GM23248 (cell line): ENCODE data around the gene OS9. TPM values are rescaled to one million over a fixed set of nuclear protein-coding genes. Genes with fewer than 3 reads are reported as not detected.
"Not testable (repeated sequence)": the region's sequence is repeated elsewhere in the genome, so short reads cannot be mapped to it uniquely, and the experiment has no call there.

Experiments
- DNase-seq: peaks from one replicate; pipeline ENCODE4 v3.0.0-alpha.2; 2015
- H2AFZ ChIP-seq: fragments of 200-600 bp; sonication (generic); 2 replicates; pipeline ENCODE4 v1.6.1; 2016; ENCODE audit warnings: antibody characterized with exemption
- H3F3A ChIP-seq: fragments of 200-600 bp; sonication (generic); 2 replicates; pipeline ENCODE4 v1.6.1; 2016; ENCODE audit warnings: mild to moderate bottlenecking, antibody characterized with exemption, mixed run types; ENCODE audit not compliant: insufficient read depth
- H3K27ac ChIP-seq: fragments of 200-600 bp; sonication (generic); 2 replicates; pipeline ENCODE4 v1.5.1; 2016; ENCODE audit warnings: mild to moderate bottlenecking
- H3K27me3 ChIP-seq: fragments of 200-600 bp; sonication (generic); replicated peaks from 2 replicates; pipeline ENCODE4 v1.6.1; 2016; ENCODE audit warnings: mild to moderate bottlenecking; ENCODE audit not compliant: insufficient read depth
- H3K36me3 ChIP-seq: fragments of 200-600 bp; sonication (generic); 2 replicates; pipeline ENCODE4 v1.6.1; 2016; ENCODE audit warnings: low read depth, mild to moderate bottlenecking
- H3K4me1 ChIP-seq: fragments of 200-600 bp; sonication (generic); 2 replicates; pipeline ENCODE4 v1.6.1; 2016; ENCODE audit warnings: mild to moderate bottlenecking; ENCODE audit not compliant: insufficient read depth
- H3K4me2 ChIP-seq: fragments of 200-600 bp; sonication (generic); one replicate; pipeline ENCODE4 v1.6.1; 2016; ENCODE audit warnings: mild to moderate bottlenecking; ENCODE audit not compliant: unreplicated experiment
- H3K4me3 ChIP-seq: fragments of 200-600 bp; sonication (generic); 2 replicates; pipeline ENCODE4 v1.5.1; 2016; ENCODE audit warnings: mild to moderate bottlenecking
- H3K79me2 ChIP-seq: fragments of 200-600 bp; sonication (generic); 2 replicates; pipeline ENCODE4 v1.6.1; 2016; ENCODE audit warnings: mild to moderate bottlenecking; ENCODE audit not compliant: insufficient read depth
- H3K9ac ChIP-seq: fragments of 200-600 bp; sonication (generic); 2 replicates; pipeline ENCODE4 v1.6.1; 2016; ENCODE audit warnings: mild to moderate bottlenecking
- H3K9me2 ChIP-seq: fragments of 200-600 bp; sonication (generic); 2 replicates; pipeline ENCODE4 v1.6.1; 2016; ENCODE audit warnings: mixed run types, mild to moderate bottlenecking, moderate library complexity; ENCODE audit not compliant: insufficient read depth
- H3K9me3 ChIP-seq: fragments of 200-600 bp; sonication (generic); one replicate; pipeline ENCODE4 v1.6.1; 2017; ENCODE audit warnings: low read depth
- H4K20me1 ChIP-seq: fragments of 200-600 bp; sonication (generic); 2 replicates; pipeline ENCODE4 v1.6.0; 2016; ENCODE audit not compliant: insufficient read depth
- EZH2 ChIP-seq: fragments of 200-600 bp; sonication (generic); IDR thresholded peaks from 2 replicates; pipeline ENCODE4 v1.6.1; 2018; ENCODE audit warnings: antibody characterized with exemption, mild to moderate bottlenecking; ENCODE audit not compliant: insufficient read depth, poor library complexity, severe bottlenecking
- EZH2phosphoT487 ChIP-seq: fragments of 200-600 bp; sonication (generic); IDR thresholded peaks from 2 replicates; pipeline ENCODE4 v1.6.1; 2018; ENCODE audit warnings: antibody characterized with exemption, moderate library complexity, mild to moderate bottlenecking, low read depth; ENCODE audit not compliant: insufficient read depth
- WGBS, 2 experiments: methylation state at CpG; one replicate each; pipeline ENCODE4 v1.1.6; 2015 to 2017; ENCODE audit warnings: low lambda C conversion rate in 2 of 2, low coverage in 1 of 2; ENCODE audit errors: missing lambda C conversion rate in 2 of 2; 5-methylcytosine and 5-hydroxymethylcytosine counted together
- in situ Hi-C: fragments of 300-500 bp; cut with MboI; formaldehyde crosslinking; loops from 2 replicates; pipeline ENCODE4 v1.15.0; 2020
- polyA plus RNA-seq: library from polyadenylated mRNA; unstranded; fragments of >200 nt; fragmentation: Nextera tagmentation; extraction: Ambion mirVana; gene quantifications from 2 replicates; pipeline ENCODE4 v1.2.1, GENCODE V29; 2016
- total RNA-seq: library from RNA; depleted of rRNA; stranded (reverse); fragments of >200 nt; shearing (Covaris generic); gene quantifications from 2 replicates; pipeline ENCODE4 v1.2.3, GENCODE V29; 2014

Gene OS9
- total and polyA plus RNA-seq, 2 experiments from 2014 or later, result 186 to 329 TPM

- DNase-seq, result no peak
- Histone ChIP-seq H3K4me2 (no peak overlapping the region), H3K9me2 (no peaks in the 10 kb centered on the region), H3K27ac (no peak overlapping the region), H3K36me3 (peaks cover 20% of the 10 kb centered on the region), H3K4me1 (no peaks in the 10 kb centered on the region), H3F3A (no peaks in the 10 kb centered on the region), H3K27me3 (no peaks in the 10 kb centered on the region), H2AFZ (no peak overlapping the region), H3K9me3 (no peaks in the 10 kb centered on the region), H3K4me3 (no peak overlapping the region), H4K20me1 (no peaks in the 10 kb centered on the region), H3K9ac (no peak overlapping the region), H3K79me2 (no peaks in the 10 kb centered on the region)
- 80 to 85% methylated on average over 2 of the region's 2 CpGs for WGBS, 2 experiments
- in situ Hi-C loops, result no loop called here
- no peak for TF ChIP-seq EZH2
These were observed 14.4 kb downstream of the OS9 start for GRCh38 chr12:57708296-57708695.

GRCh38 chr12:57712701-57713100, 18.8 kb downstream of the OS9 start:
- no peak for DNase-seq
- Histone ChIP-seq H3K36me3 (peaks cover 21% of the 10 kb centered on the region), H3K27ac (no peak overlapping the region), H3F3A (no peaks in the 10 kb centered on the region), H3K9me2 (no peaks in the 10 kb centered on the region), H3K4me2 (no peak overlapping the region), H3K79me2 (no peaks in the 10 kb centered on the region), H3K4me3 (no peak overlapping the region), H4K20me1 (no peaks in the 10 kb centered on the region), H2AFZ (no peak overlapping the region), H3K4me1 (no peaks in the 10 kb centered on the region), H3K9ac (no peak overlapping the region), H3K9me3 (no peaks in the 10 kb centered on the region), H3K27me3 (no peaks in the 10 kb centered on the region)
- whole genome bisulfite sequencing, 2 experiments, result 90% methylated on average over 3 of the region's 3 CpGs
- in situ Hi-C loops, result no loop called here
- no peak for TF ChIP-seq EZH2
- no peak for TF ChIP-seq EZH2phosphoT487

- Histone ChIP-seq H3K4me3 (no peak overlapping the region), H3K79me2 (no peaks in the 10 kb centered on the region), H3K27me3 (no peaks in the 10 kb centered on the region), H3F3A (no peaks in the 10 kb centered on the region), H4K20me1 (no peaks in the 10 kb centered on the region), H3K9me2 (no peaks in the 10 kb centered on the region), H3K4me1 (no peaks in the 10 kb centered on the region), H2AFZ (no peak overlapping the region), H3K36me3 (peaks cover 21% of the 10 kb centered on the region), H3K27ac (no peak overlapping the region), H3K9ac (no peak overlapping the region), H3K9me3 (no peaks in the 10 kb centered on the region), H3K4me2 (no peak overlapping the region)
- no peak for DNase-seq
- in situ Hi-C loops, result no loop called here
- TF ChIP-seq EZH2phosphoT487, result no peak
- no peak for TF ChIP-seq EZH2
- 82 to 85% methylated on average over 5 of the region's 5 CpGs for WGBS, 2 experiments
These were observed 19.3 kb downstream of the OS9 start for GRCh38 chr12:57713209-57713608.

GRCh38 chr12:57715036-57715748, 21.3 kb downstream of the OS9 start:
- DNase-seq, H3K4me3 ChIP-seq, H3F3A ChIP-seq, H3K9me2 ChIP-seq, H3K9me3 ChIP-seq, H2AFZ ChIP-seq, H3K27me3 ChIP-seq, H3K9ac ChIP-seq, H3K4me1 ChIP-seq, H3K27ac ChIP-seq, H3K4me2 ChIP-seq, H4K20me1 ChIP-seq, H3K79me2 ChIP-seq, in situ Hi-C loops: not testable (repeated sequence)
- WGBS, 2 experiments, result 94 to 98% methylated on average over 6 of the region's 6 CpGs
- H3K36me3 ChIP-seq, result peaks cover 21% of the 10 kb centered on the region

- Histone ChIP-seq H3K79me2 (no peaks in the 10 kb centered on the region), H4K20me1 (no peaks in the 10 kb centered on the region), H3K4me3 (no peak overlapping the region), H3K27ac (no peak overlapping the region), H3K9me3 (no peaks in the 10 kb centered on the region), H3F3A (no peaks in the 10 kb centered on the region), H3K27me3 (no peaks in the 10 kb centered on the region), H3K36me3 (peaks cover 21% of the 10 kb centered on the region), H3K9ac (no peak overlapping the region), H2AFZ (no peak overlapping the region), H3K9me2 (no peaks in the 10 kb centered on the region), H3K4me2 (no peak overlapping the region), H3K4me1 (no peaks in the 10 kb centered on the region)
- in situ Hi-C loops, result no loop called here
- no peak for TF ChIP-seq EZH2
- no peak for TF ChIP-seq EZH2phosphoT487
- WGBS, 2 experiments, result 89% methylated on average over 9 to 12 of the region's 12 CpGs
- no peak for DNase-seq
These were observed 21.9 kb downstream of the OS9 start for GRCh38 chr12:57715786-57716185.
